ENCODE data around the gene PRPF4. TPM values are rescaled to one million over a fixed set of nuclear protein-coding genes. Genes with fewer than 3 reads are reported as not detected.

Gene PRPF4
- total and polyA plus RNA-seq, 9 of the 15 experiments (the other 6 are each of a cell fraction or from before 2014, with no cell fraction given), result 25.8 to 66.0 (median 39.8) TPM

GRCh38 chr9:113274474-113275156 lies 843 bp upstream of the PRPF4 start (continued):
- TF ChIP-seq ATF3 (IDR thresholded peaks at IDR 0.05) (no peak), ATF3 (CRISPR knock-in tag; conservative IDR thresholded peaks at IDR 0.05) (no peak), RCOR1 (IDR thresholded peaks at IDR 0.05; ENCODE audit: borderline replicate concordance in 1 of 2, low read depth in 2 of 2, low read length in 2 of 2) (0 out of 4 replicates have a peak, but pooled peaks of 1 of the 2 experiments have one; percentile 7), SMARCA4 (IDR thresholded peaks at IDR 0.05) (0 out of 2 replicates have a peak, but pooled peaks have one; percentile 42), ZNF444 (CRISPR knock-in tag; IDR thresholded peaks at IDR 0.05) (no peak), MEIS2 (IDR thresholded peaks at IDR 0.05; ENCODE audit: partially characterized antibody) (peak; percentile 11), TRIM24 (IDR thresholded peaks at IDR 0.05) (no peak), IRF2 (CRISPR knock-in tag; IDR thresholded peaks at IDR 0.05) (no peak), NR2C2 (CRISPR knock-in tag; IDR thresholded peaks at IDR 0.05) (peak; percentile 87), NR2C2 (tag; IDR thresholded peaks at IDR 0.05) (peak; percentile 37; the same call in 1 of the 2 replicates), MAFF (IDR thresholded peaks at IDR 0.05; ENCODE audit: low read length) (no peak), ZNF668 (CRISPR knock-in tag; IDR thresholded peaks at IDR 0.05) (no peak), ZEB2 (IDR thresholded peaks at IDR 0.05) (no peak), TAF7 (tag; IDR thresholded peaks at IDR 0.05) (0 out of 2 replicates have a peak, but pooled peaks have one; percentile 13), ZNF740 (CRISPR knock-in tag; IDR thresholded peaks at IDR 0.05) (no peak), ZNF740 (tag; IDR thresholded peaks at IDR 0.05) (no peak), RBM22 (IDR thresholded peaks at IDR 0.05; ENCODE audit: low read depth, low read length, poor library complexity, severe bottlenecking) (no peak), ARID1B (IDR thresholded peaks at IDR 0.05) (no peak), SMC3 (conservative IDR thresholded peaks at IDR 0.05; ENCODE audit: insufficient read depth, low read depth, low read length) (peak; percentile 55; the same call in 1 of the 2 replicates)

All from K562 (cell line).